ENCODE results near the gene CD7.

GRCh38 chr17:82324566-82325285 is 7.3 kb upstream of the CD7 start:
- TF ChIP-seq EZH2 (IDR thresholded peaks at IDR 0.05) (no peak), POLR2AphosphoS5 (IDR thresholded peaks at IDR 0.05; ENCODE audit: borderline replicate concordance, low read depth, low read length) (no peak), FOXP2 (optimal IDR thresholded peaks at IDR 0.05; ENCODE audit: control extremely low read depth, extremely low read length, insufficient read depth) (no peak)

All from SK-N-MC (cell line).